H9 (cell line): ENCODE measurements around the gene CDH23. TPM values are rescaled to one million over a fixed set of nuclear protein-coding genes. Genes with fewer than 3 reads are reported as not detected.

Source experiments
- DNase-seq: peaks from one replicate; pipeline ENCODE4 v3.0.0-alpha.2; 2017
- H2AFZ ChIP-seq: one replicate; pipeline ENCODE4 v1.6.1; 2013; ENCODE audit warnings: mild to moderate bottlenecking, low read length, control low read depth, moderate library complexity
- H2AK5ac ChIP-seq: 2 replicates; pipeline ENCODE4 v1.6.1; 2013; ENCODE audit warnings: low read length, control low read depth, mixed read lengths; ENCODE audit not compliant: insufficient read length
- H2BK120ac ChIP-seq: one replicate; pipeline ENCODE4 v1.6.1; 2013; ENCODE audit warnings: low read depth, mild to moderate bottlenecking, low read length, control low read depth, inconsistent platforms; ENCODE audit not compliant: poor library complexity, severe bottlenecking
- H2BK12ac ChIP-seq: 2 replicates; pipeline ENCODE4 v1.6.1; 2013; ENCODE audit warnings: low read length, control low read depth, mixed read lengths, low read depth; ENCODE audit not compliant: insufficient read length
- H2BK15ac ChIP-seq: 2 replicates; pipeline ENCODE4 v1.6.1; 2013; ENCODE audit warnings: low read depth, low read length, control low read depth
- H2BK20ac ChIP-seq: one replicate; pipeline ENCODE4 v1.6.1; 2013; ENCODE audit warnings: low read depth, mild to moderate bottlenecking, low read length, control low read depth, inconsistent platforms; ENCODE audit not compliant: poor library complexity, severe bottlenecking
- H2BK5ac ChIP-seq: 2 replicates; pipeline ENCODE4 v1.6.1; 2013; ENCODE audit warnings: low read length, control low read depth, mixed read lengths; ENCODE audit not compliant: insufficient read length
- H3K14ac ChIP-seq: 2 replicates; pipeline ENCODE4 v1.6.1; 2013; ENCODE audit warnings: low read length, control low read depth; ENCODE audit not compliant: insufficient read depth
- H3K18ac ChIP-seq: 2 replicates; pipeline ENCODE4 v1.6.1; 2013; ENCODE audit warnings: low read depth, mild to moderate bottlenecking, mixed read lengths, low read length, control low read depth; ENCODE audit not compliant: insufficient read length
- H3K23ac ChIP-seq: 2 replicates; pipeline ENCODE4 v1.6.1; 2013; ENCODE audit warnings: low read length, control low read depth, mixed read lengths, low read depth; ENCODE audit not compliant: insufficient read length
- H3K23me2 ChIP-seq: 2 replicates; pipeline ENCODE4 v1.6.1; 2013; ENCODE audit warnings: low read depth, mild to moderate bottlenecking, mixed read lengths, low read length, control low read depth; ENCODE audit not compliant: insufficient read length, poor library complexity, severe bottlenecking
- H3K27ac ChIP-seq: 2 replicates; pipeline ENCODE4 v1.5.1; 2013; ENCODE audit warnings: low read length, control low read depth, mixed read lengths, low read depth; ENCODE audit not compliant: insufficient read length
- H3K27me3 ChIP-seq: 2 replicates; pipeline ENCODE4 v1.6.1; 2013; ENCODE audit warnings: low read length, control low read depth, inconsistent platforms; ENCODE audit not compliant: insufficient read depth
- H3K4ac ChIP-seq: 2 replicates; pipeline ENCODE4 v1.6.1; 2013; ENCODE audit warnings: low read depth, mild to moderate bottlenecking, control low read depth, inconsistent platforms, low read length, moderate library complexity
- H3K4me1 ChIP-seq: 2 replicates; pipeline ENCODE4 v1.6.1; 2013; ENCODE audit warnings: low read length, control low read depth, inconsistent platforms; ENCODE audit not compliant: insufficient read depth
- H3K4me2 ChIP-seq: 2 replicates; pipeline ENCODE4 v1.6.1; 2013; ENCODE audit warnings: low read length, control low read depth, mixed read lengths; ENCODE audit not compliant: insufficient read length, insufficient read depth
- H3K56ac ChIP-seq: 2 replicates; pipeline ENCODE4 v1.6.1; 2013; ENCODE audit warnings: low read depth, mild to moderate bottlenecking, mixed read lengths, low read length, control low read depth; ENCODE audit not compliant: insufficient read length
- H3K79me1 ChIP-seq: 2 replicates; pipeline ENCODE4 v1.6.1; 2013; ENCODE audit warnings: low read depth, mild to moderate bottlenecking, moderate library complexity, low read length, control low read depth, inconsistent platforms; ENCODE audit not compliant: insufficient read depth, poor library complexity, severe bottlenecking
- H3K79me2 ChIP-seq: 2 replicates; pipeline ENCODE4 v1.6.1; 2013; ENCODE audit warnings: low read length, control low read depth, inconsistent platforms; ENCODE audit not compliant: insufficient read depth
- H3K9ac ChIP-seq: 2 replicates; pipeline ENCODE4 v1.6.1; 2013; ENCODE audit warnings: low read length, control low read depth, mixed read lengths; ENCODE audit not compliant: insufficient read length; ENCODE audit errors: extremely low read depth
- H3K9me3 ChIP-seq: one replicate; pipeline ENCODE4 v1.6.1; 2013; ENCODE audit warnings: low read depth, low read length, inconsistent platforms; ENCODE audit not compliant: control insufficient read depth
- H3T11ph ChIP-seq: one replicate; pipeline ENCODE4 v1.6.1; 2013; ENCODE audit warnings: mild to moderate bottlenecking, low read length, control low read depth, inconsistent platforms
- H4K20me1 ChIP-seq: one replicate; pipeline ENCODE4 v1.6.1; 2013; ENCODE audit not compliant: control insufficient read depth, insufficient read length, insufficient read depth
- H4K5ac ChIP-seq: 2 replicates; pipeline ENCODE4 v1.6.1; 2013; ENCODE audit warnings: low read depth, mild to moderate bottlenecking, mixed read lengths, low read length, control low read depth; ENCODE audit not compliant: insufficient read length
- H4K8ac ChIP-seq: replicated peaks from 2 replicates; pipeline ENCODE4 v1.6.1; 2013; ENCODE audit warnings: low read length, control low read depth, mixed read lengths, low read depth; ENCODE audit not compliant: insufficient read length
- H4K91ac ChIP-seq: 2 replicates; pipeline ENCODE4 v1.6.1; 2013; ENCODE audit warnings: low read depth, mild to moderate bottlenecking, moderate library complexity, mixed read lengths, low read length, control low read depth; ENCODE audit not compliant: insufficient read length
- H3K27ac Mint-ChIP-seq, 3 experiments: 2 replicates in 2 of 3; 3 replicates in 1 of 3; pipeline ENCODE4 v1.8.0; 2020 to 2021; ENCODE audit warnings: mixed read lengths in 3 of 3, mild to moderate bottlenecking in 1 of 3, moderate library complexity in 1 of 3
- H3K27me3 Mint-ChIP-seq: 2 replicates; pipeline ENCODE4 v1.8.0; 2021; ENCODE audit warnings: low read depth, mild to moderate bottlenecking, moderate library complexity, mixed read lengths
- H3K36me3 Mint-ChIP-seq, 3 experiments: 2 replicates in 2 of 3; 3 replicates in 1 of 3; pipeline ENCODE4 v1.8.0; 2020 to 2021; ENCODE audit warnings: low read depth in 3 of 3, mixed read lengths in 3 of 3; ENCODE audit not compliant: insufficient read depth in 1 of 3
- H3K4me1 Mint-ChIP-seq, 2 experiments: 2 replicates each; pipeline ENCODE4 v1.8.0; 2020; ENCODE audit warnings: mixed read lengths in 2 of 2
- H3K4me3 Mint-ChIP-seq, 2 experiments: 2 replicates in 1 of 2; 3 replicates in 1 of 2; pipeline ENCODE4 v1.8.0; 2020 to 2021; ENCODE audit warnings: mild to moderate bottlenecking in 2 of 2, mixed read lengths in 2 of 2, moderate library complexity in 1 of 2
- H3K9me3 Mint-ChIP-seq, 2 experiments: 2 replicates in 1 of 2; 3 replicates in 1 of 2; pipeline ENCODE4 v1.8.0; 2020; ENCODE audit warnings: mild to moderate bottlenecking in 2 of 2, mixed read lengths in 2 of 2, moderate library complexity in 1 of 2
- CTCF ChIP-seq: fragments of 200-600 bp; sonication (generic); conservative IDR thresholded peaks from 3 replicates; pipeline ENCODE4 v1.8.0; 2021; ENCODE audit warnings: antibody characterized with exemption, mild to moderate bottlenecking
- WGBS: extraction: QIAGEN DNeasy Blood & Tissue Kit; methylation state at CpG from one replicate; pipeline ENCODE4 v1.1.7; 2013; ENCODE audit warnings: missing lambda C conversion rate, low lambda C conversion rate, mixed read lengths; ENCODE audit not compliant: insufficient read length; ENCODE audit errors: extremely low coverage; 5-methylcytosine and 5-hydroxymethylcytosine counted together
- total RNA-seq: library from RNA; stranded (reverse); gene quantifications from 2 replicates; pipeline ENCODE4 v1.2.1, GENCODE V29; 2021

The CDH23 gene
- total RNA-seq, 1 experiment from 2014 or later = 2.1 TPM

DNA sequence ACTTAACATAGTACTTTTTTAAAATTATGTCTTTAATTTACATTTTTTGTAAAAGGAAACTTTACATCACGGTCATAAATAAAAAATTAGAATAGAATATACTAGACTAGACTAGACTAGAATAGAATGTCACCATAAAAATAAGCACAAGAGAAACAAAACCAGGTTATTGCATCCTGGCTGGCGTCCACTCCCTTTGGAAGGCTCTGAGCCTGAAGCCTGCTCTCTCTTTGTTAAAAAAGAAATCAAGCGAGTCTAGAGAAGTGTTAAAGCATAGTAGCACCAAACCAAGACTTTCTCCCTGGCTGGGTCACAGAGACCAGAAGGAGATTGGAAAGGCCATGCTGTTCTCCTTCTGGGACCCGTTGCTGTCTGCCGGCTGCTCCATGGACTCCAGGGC lies 218.2 kb downstream of the CDH23 start:
- Histone ChIP-seq H3K23me2 (no peaks in the 10 kb centered on the region), H3K9ac (no peak overlapping the region), H3K4me1 (peaks cover 4% of the 10 kb centered on the region; the same call in 1 of the 2 replicates), H4K91ac (no peak overlapping the region), H3K27me3 (no peaks in the 10 kb centered on the region), H3K79me1 (no peaks in the 10 kb centered on the region), H2BK12ac (no peak overlapping the region), H3K18ac (no peak overlapping the region), H2BK5ac (no peak overlapping the region), H3K4ac (no peak overlapping the region), H3K23ac (no peak overlapping the region), H2BK15ac (no peak overlapping the region), H4K8ac (no peak overlapping the region), H3K14ac (no peak overlapping the region), H4K5ac (no peak overlapping the region), H4K20me1 (no peaks in the 10 kb centered on the region), H3K79me2 (no peaks in the 10 kb centered on the region), H3K4me2 (no peak overlapping the region), H3K27ac (no peak overlapping the region), H3K56ac (no peak overlapping the region), H3T11ph (no peak overlapping the region), H2AFZ (no peak overlapping the region), H2BK20ac (no peak overlapping the region), H3K9me3 (no peaks in the 10 kb centered on the region), H2BK120ac (no peak overlapping the region), H2AK5ac (no peak overlapping the region)
- Mint-ChIP-seq H3K9me3 (peaks cover 5 to 6% of the 10 kb centered on the region in 2 experiments; a peak in 4 of 5 replicates), H3K27ac (no peak overlapping the region), H3K4me3 (no peak overlapping the region), H3K4me1 (peaks cover 22 to 25% of the 10 kb centered on the region in 2 experiments), H3K36me3 (peaks cover 0 to 11% (median 9%) of the 10 kb centered on the region in 3 experiments; a peak in 4 of 7 replicates), H3K27me3 (peaks cover 8% of the 10 kb centered on the region)
- DNase-seq = no peak
- WGBS = no CpG with 5 or more reads among the region's 5 CpGs
- TF ChIP-seq CTCF = no peak
